Neural progenitor cell (in vitro differentiated cells): Measurements from ENCODE around the gene WDR45.

Source experiments
- EZH2 ChIP-seq: fragments of 200-600 bp; sonication (generic); IDR thresholded peaks from 2 replicates; pipeline ENCODE4 v1.6.1; 2017; ENCODE audit warnings: antibody characterized with exemption, mild to moderate bottlenecking, moderate library complexity
- EZH2phosphoT487 ChIP-seq: fragments of 200-600 bp; sonication (generic); IDR thresholded peaks from 2 replicates; pipeline ENCODE4 v1.6.1; 2017; ENCODE audit warnings: antibody characterized with exemption
- TF ChIP-seq, protein P1 (sequence below): fragments of 200-600 bp; sonication (generic); IDR thresholded peaks from 2 replicates; pipeline ENCODE4 v1.5.1; 2017; ENCODE audit warnings: antibody characterized with exemption, mild to moderate bottlenecking

DNA sequence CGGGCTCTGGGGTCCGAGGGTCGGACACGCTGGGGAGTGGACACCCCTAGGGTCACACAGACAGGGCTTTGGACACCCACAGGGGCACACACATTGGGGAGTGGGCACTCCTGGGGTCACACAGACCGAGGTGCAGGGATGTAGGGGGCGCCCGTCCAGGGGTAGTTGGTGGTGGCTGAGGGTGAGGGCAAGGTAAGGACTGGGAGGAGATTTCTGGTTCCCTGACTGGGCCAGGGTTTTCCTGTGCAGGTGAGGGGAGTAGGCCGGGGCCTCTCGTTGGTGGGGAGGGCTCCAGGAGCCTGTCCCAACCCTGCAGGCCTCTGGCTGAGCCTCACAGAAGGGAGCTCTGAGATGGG is 21.9 kb upstream of the WDR45 start:
- TF ChIP-seq, protein P1, sequence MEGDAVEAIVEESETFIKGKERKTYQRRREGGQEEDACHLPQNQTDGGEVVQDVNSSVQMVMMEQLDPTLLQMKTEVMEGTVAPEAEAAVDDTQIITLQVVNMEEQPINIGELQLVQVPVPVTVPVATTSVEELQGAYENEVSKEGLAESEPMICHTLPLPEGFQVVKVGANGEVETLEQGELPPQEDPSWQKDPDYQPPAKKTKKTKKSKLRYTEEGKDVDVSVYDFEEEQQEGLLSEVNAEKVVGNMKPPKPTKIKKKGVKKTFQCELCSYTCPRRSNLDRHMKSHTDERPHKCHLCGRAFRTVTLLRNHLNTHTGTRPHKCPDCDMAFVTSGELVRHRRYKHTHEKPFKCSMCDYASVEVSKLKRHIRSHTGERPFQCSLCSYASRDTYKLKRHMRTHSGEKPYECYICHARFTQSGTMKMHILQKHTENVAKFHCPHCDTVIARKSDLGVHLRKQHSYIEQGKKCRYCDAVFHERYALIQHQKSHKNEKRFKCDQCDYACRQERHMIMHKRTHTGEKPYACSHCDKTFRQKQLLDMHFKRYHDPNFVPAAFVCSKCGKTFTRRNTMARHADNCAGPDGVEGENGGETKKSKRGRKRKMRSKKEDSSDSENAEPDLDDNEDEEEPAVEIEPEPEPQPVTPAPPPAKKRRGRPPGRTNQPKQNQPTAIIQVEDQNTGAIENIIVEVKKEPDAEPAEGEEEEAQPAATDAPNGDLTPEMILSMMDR, result peak; percentile 31
- TF ChIP-seq EZH2phosphoT487 (no peak), EZH2 (no peak)
